GM19397 (cell line): ENCODE measurements around the gene C6orf47.

Experiments used
- ATAC-seq: cut with Tn5 transposase; IDR thresholded peaks from one replicate; pipeline ENCODE4 v1.9.1; 2021; ENCODE audit warnings: mild to moderate bottlenecking, moderate library complexity; ENCODE audit not compliant: unreplicated experiment

The C6orf47 gene

GRCh38 chr6:31615748-31616147 lies 44.8 kb downstream of the C6orf47 start:
- ATAC-seq: no peak

GRCh38 chr6:31614684-31615578 lies 45.6 kb downstream of the C6orf47 start, which contains the start of gene AIF1:
TSS of gene AIF1 (plus strand) at chr6:31615234. CDS start at chr6:31615330, 96 bp downstream.
- ATAC-seq: no peak

GRCh38 chr6:31614075-31614619 lies 46.4 kb downstream of the C6orf47 start:
- no peak for ATAC-seq

GRCh38 chr6:31610968-31611367 lies 49.6 kb downstream of the C6orf47 start:
- no peak for ATAC-seq

GRCh38 chr6:31609519-31610406 lies 50.8 kb downstream of the C6orf47 start:
- no peak for ATAC-seq
